GM12875 (cell line): ENCODE data around the gene CD28.
"Not testable (repeated sequence)": the region's sequence is repeated elsewhere in the genome, so short reads cannot be mapped to it uniquely, and the experiment has no call there.

Experiments
- H3K4me3 ChIP-seq: one replicate; pipeline ENCODE4 v1.5.1; 2011; ENCODE audit warnings: low read depth, low read length, control low read depth
- TF ChIP-seq, protein P1 (sequence below): IDR thresholded peaks from 2 replicates; pipeline ENCODE4 v1.5.1; 2011; ENCODE audit warnings: low read depth, mild to moderate bottlenecking, control low read depth, inconsistent platforms, low read length, moderate library complexity, borderline replicate concordance; ENCODE audit not compliant: insufficient read depth

CD28 gene

DNA sequence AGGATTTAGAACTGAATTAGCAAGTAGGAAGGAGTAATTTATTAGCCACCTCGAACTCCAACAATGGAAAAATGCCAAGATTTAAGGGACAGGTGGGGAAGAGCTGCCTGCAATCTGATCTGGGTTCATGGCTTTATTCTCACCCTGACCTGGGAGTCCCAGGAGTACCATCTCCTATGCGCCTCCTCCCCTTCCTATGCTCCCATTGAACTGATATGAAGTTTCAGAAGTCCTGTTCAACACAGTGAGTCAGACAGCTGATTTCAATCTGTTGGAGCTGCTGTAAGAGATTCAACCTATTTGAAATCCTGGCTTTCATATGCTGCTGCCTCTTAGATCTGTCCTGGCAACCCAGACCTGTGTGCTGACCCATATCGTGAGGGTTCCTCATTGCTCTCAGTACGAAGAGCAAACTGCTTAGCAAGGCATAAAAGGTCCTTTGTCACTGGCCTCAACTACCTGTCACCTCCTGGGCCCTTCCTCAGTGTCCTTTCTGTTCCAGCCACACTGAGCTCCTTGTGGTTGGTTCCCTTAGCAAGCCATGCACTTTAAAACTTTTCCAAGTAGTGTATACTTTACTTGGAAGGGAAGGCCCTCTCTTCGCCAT is 15.9 kb upstream of the CD28 start:
- TF ChIP-seq, protein P1, sequence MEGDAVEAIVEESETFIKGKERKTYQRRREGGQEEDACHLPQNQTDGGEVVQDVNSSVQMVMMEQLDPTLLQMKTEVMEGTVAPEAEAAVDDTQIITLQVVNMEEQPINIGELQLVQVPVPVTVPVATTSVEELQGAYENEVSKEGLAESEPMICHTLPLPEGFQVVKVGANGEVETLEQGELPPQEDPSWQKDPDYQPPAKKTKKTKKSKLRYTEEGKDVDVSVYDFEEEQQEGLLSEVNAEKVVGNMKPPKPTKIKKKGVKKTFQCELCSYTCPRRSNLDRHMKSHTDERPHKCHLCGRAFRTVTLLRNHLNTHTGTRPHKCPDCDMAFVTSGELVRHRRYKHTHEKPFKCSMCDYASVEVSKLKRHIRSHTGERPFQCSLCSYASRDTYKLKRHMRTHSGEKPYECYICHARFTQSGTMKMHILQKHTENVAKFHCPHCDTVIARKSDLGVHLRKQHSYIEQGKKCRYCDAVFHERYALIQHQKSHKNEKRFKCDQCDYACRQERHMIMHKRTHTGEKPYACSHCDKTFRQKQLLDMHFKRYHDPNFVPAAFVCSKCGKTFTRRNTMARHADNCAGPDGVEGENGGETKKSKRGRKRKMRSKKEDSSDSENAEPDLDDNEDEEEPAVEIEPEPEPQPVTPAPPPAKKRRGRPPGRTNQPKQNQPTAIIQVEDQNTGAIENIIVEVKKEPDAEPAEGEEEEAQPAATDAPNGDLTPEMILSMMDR, result no peak
- no peak overlapping the region for H3K4me3 ChIP-seq

DNA sequence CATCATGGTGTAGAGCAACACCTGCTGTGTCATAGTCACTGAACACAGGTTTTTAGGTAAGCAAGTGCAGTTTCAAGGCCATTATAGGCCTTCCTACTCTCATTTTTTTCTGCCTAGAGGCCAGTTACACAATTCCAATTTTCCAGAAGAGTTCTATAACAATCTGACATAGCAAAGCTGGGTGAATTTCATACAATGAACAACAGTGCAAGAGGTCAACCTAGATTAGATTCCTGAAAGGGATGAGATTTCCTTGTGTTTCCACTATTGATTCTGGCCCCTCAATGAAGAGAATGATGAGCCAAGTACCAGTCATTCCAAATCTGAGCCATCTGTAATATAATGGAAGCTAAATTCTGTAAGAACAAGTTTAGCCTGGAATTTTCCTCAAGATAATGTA is 15.3 kb upstream of the CD28 start:
- H3K4me3 ChIP-seq, result no peak overlapping the region
- TF ChIP-seq, protein P1, result no peak

DNA sequence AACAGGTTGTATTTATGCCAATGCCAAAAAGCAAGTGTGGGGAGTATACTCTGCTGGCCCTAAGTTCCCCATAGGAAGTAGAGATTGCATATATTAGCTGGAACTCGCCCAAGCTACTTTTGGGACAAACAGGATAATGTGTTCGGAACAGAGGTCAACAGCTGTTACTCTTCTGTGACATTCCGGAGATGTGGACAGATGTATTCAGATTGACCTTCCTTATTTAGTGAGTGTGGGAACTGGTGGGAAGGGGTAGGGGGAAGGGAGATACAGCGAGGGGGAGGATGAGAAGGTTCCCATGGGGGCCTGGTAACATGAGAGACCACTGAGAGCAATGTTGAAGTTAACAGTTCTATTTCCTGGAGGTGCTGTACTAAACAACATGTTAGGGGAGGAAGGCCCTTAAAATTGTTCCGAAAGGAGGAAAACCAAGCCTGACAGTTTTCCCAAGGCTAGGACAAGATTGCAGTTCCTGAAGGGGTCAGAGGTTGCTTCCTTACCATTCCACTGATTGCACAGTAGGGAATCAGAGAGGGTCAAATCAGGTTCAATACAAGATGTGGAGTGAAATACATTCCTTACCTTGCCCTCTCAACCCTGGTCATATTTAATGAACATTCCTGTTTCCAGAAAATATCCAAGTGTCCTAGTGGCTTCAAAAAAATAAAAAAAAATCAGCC is 14.3 kb upstream of the CD28 start:
- no peak overlapping the region for H3K4me3 ChIP-seq
- TF ChIP-seq, protein P1, result no peak

DNA sequence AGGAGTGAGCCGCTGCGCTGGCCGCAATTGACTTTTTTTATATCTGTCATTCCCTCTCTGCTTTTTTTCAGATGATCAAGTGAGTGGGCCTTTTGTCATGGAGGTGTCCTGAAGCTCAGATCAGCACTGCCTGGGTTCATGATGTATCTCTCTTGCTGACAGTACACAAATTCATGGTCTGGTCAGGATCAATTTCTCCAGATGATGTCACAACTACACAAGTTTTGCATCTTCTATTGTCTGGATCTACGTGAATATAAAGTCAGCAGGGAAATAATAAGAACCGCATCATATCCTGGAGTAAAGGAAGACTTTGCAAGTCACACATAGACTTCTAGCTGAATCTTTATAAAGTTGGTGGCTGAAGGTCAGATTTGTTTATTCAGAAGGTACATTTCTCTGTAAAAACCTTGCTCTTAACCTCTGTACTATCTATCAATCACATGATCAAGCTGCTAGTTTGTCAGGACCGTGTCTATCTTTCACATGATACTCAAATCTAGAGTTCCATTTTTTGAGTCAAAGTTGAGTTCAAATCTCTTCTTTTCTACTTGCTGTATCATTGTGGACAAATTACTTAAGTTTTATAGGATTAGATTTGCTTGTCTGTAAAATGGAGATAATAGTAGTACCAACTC is 13.1 kb upstream of the CD28 start:
- no peak overlapping the region for H3K4me3 ChIP-seq
- TF ChIP-seq, protein P1, result no peak

DNA sequence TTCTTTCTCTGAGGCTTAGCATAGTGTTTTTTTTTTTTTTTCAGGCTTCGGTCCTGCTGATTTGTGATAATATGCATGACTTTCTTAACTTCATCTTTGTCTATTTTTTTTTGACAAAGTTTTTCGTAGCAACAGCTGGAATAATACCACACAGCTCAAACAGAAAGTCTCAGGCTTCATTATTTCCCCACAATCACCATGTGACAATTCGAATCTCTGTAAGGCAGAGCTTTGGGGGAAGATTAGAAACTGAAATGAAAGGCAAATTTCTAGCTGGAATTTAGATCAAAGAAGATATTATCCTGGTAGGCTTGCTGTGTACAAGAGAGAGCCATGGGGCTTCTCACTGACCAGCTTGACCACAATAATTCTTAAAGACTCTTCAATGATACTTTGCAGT is 12.2 kb upstream of the CD28 start:
- TF ChIP-seq, protein P1, result no peak
- no peak overlapping the region for H3K4me3 ChIP-seq

DNA sequence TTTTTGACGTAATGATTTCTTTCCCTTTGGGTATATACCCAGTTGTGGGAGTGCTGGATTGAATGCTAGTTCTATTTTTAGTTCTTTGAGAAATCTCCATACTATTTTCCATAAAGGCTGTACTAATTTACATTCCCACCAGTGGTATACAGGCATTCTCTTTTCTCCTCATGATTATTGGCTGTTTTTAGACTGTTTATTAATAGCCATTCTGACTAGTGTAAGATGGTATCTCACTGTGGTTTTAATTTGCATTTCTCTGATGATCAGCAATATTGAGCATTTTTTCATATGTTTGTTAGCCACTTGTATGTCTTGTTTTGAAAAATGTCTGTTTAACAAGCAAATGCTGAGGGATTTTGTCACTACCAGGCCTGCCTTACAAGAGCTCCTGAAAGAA is 9.2 kb upstream of the CD28 start:
- no peak overlapping the region for H3K4me3 ChIP-seq
- TF ChIP-seq, protein P1, result no peak

DNA sequence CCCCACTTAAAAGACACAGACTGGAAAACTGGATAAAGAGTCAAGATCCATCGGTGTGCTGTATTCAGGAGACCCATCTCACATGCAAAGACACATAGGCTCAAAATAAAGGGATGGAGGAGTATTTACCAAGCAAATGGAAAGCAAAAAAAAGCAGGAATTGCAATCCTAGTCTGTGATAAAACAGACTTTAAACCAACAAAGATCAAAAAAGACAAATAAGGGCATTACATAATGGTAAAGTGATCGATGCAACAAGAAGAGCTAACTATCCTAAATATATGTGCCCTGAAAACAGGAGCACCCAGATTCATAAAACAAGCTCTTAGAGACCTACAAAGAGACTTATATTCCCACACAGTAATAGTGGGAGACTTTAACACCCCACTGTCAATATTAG is 8.7 kb upstream of the CD28 start:
- H3K4me3 ChIP-seq, result not testable (repeated sequence)

DNA sequence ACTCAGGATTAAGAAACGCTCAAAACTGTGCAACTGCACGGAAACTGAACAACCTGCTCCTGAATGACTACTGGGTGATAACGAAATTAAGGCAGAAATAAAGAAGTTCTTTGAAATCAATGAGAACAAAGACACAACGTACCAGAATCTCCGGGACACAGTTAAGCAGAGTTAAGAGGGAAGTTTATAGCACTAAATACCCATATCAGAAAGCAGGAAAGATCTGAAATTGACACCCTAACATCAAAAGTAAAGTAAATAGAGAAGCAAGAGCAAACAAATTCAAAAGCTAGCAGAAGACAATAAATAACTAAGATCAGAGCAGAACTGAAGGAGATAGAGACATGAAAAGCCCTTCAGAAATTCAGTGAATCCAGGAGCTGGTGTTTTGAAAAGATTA is 8.0 kb upstream of the CD28 start:
- H3K4me3 ChIP-seq, result not testable (repeated sequence)
